Dermis blood vessel endothelial cell (primary cell): Measurements from ENCODE around the gene MGAT5. TPM values are rescaled to one million over a fixed set of nuclear protein-coding genes. Genes with fewer than 3 reads are reported as not detected.

ENCODE experiments used
- DNase-seq: peaks from one replicate; pipeline ENCODE4 v3.0.0; 2010
- total RNA-seq: library from RNA; depleted of rRNA; stranded (reverse); fragments of >200 nt; gene quantifications from 2 replicates; pipeline ENCODE4 v1.2.3, GENCODE V29; 2014

MGAT5 gene
- total RNA-seq, 1 donor from 2014 or later = 133 TPM

- no peak for DNase-seq
Measured at GRCh38 chr2:134308474-134309385, 54.9 kb downstream of the MGAT5 start.

GRCh38 chr2:134310107-134311079, 56.5 kb downstream of the MGAT5 start:
- peak; percentile 64 for DNase-seq

- DNase-seq = no peak
Measured at GRCh38 chr2:134312482-134312881, 58.6 kb downstream of the MGAT5 start.

- DNase-seq = no peak
Measured at GRCh38 chr2:134314202-134314601, 60.3 kb downstream of the MGAT5 start.

- DNase-seq = no peak
Measured at GRCh38 chr2:134314681-134315368, 61.0 kb downstream of the MGAT5 start.

GRCh38 chr2:134315471-134315870, 61.6 kb downstream of the MGAT5 start:
- DNase-seq = no peak

- DNase-seq = no peak
Measured at GRCh38 chr2:134319596-134320254, 65.9 kb downstream of the MGAT5 start.

- DNase-seq = no peak
Measured at GRCh38 chr2:134320930-134321329, 67.1 kb downstream of the MGAT5 start.

GRCh38 chr2:134323777-134324176, 69.9 kb downstream of the MGAT5 start:
- no peak for DNase-seq

GRCh38 chr2:134324430-134324829, 70.6 kb downstream of the MGAT5 start:
- DNase-seq = no peak

GRCh38 chr2:134324947-134325346, 71.1 kb downstream of the MGAT5 start:
- no peak for DNase-seq

GRCh38 chr2:134325696-134326095, 71.8 kb downstream of the MGAT5 start:
- DNase-seq = no peak

GRCh38 chr2:134327367-134327766, 73.5 kb downstream of the MGAT5 start:
- DNase-seq = no peak

- no peak for DNase-seq
Measured at GRCh38 chr2:134331081-134331480, 77.2 kb downstream of the MGAT5 start.

- peak; percentile 62 for DNase-seq
Measured at GRCh38 chr2:134333646-134334189, 79.8 kb downstream of the MGAT5 start.

GRCh38 chr2:134334542-134335353, 80.9 kb downstream of the MGAT5 start:
- DNase-seq = no peak

- no peak for DNase-seq
Measured at GRCh38 chr2:134335601-134336000, 81.7 kb downstream of the MGAT5 start.

- DNase-seq = no peak
Measured at GRCh38 chr2:134336352-134336751, 82.5 kb downstream of the MGAT5 start.

- DNase-seq = no peak
Measured at GRCh38 chr2:134336921-134337320, 83.0 kb downstream of the MGAT5 start.

- DNase-seq = no peak
Measured at GRCh38 chr2:134337631-134338030, 83.8 kb downstream of the MGAT5 start.

GRCh38 chr2:134338208-134338607, 84.3 kb downstream of the MGAT5 start:
- no peak for DNase-seq
